Endothelial cell of umbilical vein (primary cell): ENCODE results near the gene REXO2. TPM values are rescaled to one million over a fixed set of nuclear protein-coding genes. Genes with fewer than 3 reads are reported as not detected.

Experiments used
- BruUV-seq: library from RNA; stranded (reverse); fragments of 400-500 nt; replicated peaks from 2 replicates; lab custom pipeline; 2021; lab: Mats Ljungman, UMichigan
- CTCF ChIA-PET: fragments of 300-600, 350-600 bp; sonication (Branson Sonifier 250); formaldehyde crosslinking; loops from one replicate; lab custom pipeline; 2021; ENCODE audit warnings: antibody characterized with exemption, inconsistent platforms; lab: Charles Lee
- POLR2A ChIA-PET: fragments of 300-600, 350-600 bp; sonication (Branson Sonifier 250); formaldehyde crosslinking; loops from one replicate; lab custom pipeline; 2021; ENCODE audit warnings: antibody characterized with exemption, inconsistent platforms; lab: Charles Lee
- DNase-seq: peaks from one replicate; pipeline ENCODE4 v3.0.0-alpha.2; 2011; ENCODE audit warnings: low read depth, low spot score
- FAIRE-seq: peaks from 2 replicates; lab custom pipeline; 2011; peaks lifted over from hg19 to GRCh38; lab: Jason Lieb, UNC
- H2AFZ ChIP-seq: 2 replicates; pipeline ENCODE4 v1.6.0; 2012; ENCODE audit warnings: low read depth, low read length, control low read depth, inconsistent platforms
- H3K27ac ChIP-seq: 2 replicates; pipeline ENCODE4 v1.5.1; 2011; ENCODE audit warnings: low read depth, mild to moderate bottlenecking, control low read depth, low read length, moderate library complexity; ENCODE audit not compliant: insufficient read depth
- H3K27me3 ChIP-seq, 2 experiments: 2 replicates each; pipeline versions ENCODE4 v1.6.0 to v1.6.1; 2011; ENCODE audit warnings: low read length in 2 of 2, mixed read lengths in 1 of 2; ENCODE audit not compliant: control insufficient read depth in 2 of 2, insufficient read depth in 2 of 2
- H3K36me3 ChIP-seq, 2 experiments: 2 replicates in 1 of 2; 3 replicates in 1 of 2; pipeline ENCODE4 v1.5.1; 2011; ENCODE audit warnings: low read length in 2 of 2, mild to moderate bottlenecking in 1 of 2, moderate library complexity in 1 of 2; ENCODE audit not compliant: control insufficient read depth in 2 of 2, insufficient read depth in 2 of 2; ENCODE audit errors: extremely low read depth in 1 of 2
- H3K4me1 ChIP-seq: 3 replicates; pipeline ENCODE4 v1.5.1; 2011; ENCODE audit warnings: mild to moderate bottlenecking, low read length; ENCODE audit not compliant: control insufficient read depth, insufficient read depth; ENCODE audit errors: extremely low read depth
- H3K4me2 ChIP-seq: 2 replicates; pipeline ENCODE4 v1.6.1; 2011; ENCODE audit warnings: low read length, control low read depth, mixed read lengths; ENCODE audit not compliant: insufficient read depth
- H3K4me3 ChIP-seq, 3 experiments: fragments of 200-600 bp in 1 of 3; sonication (generic), shearing (Covaris generic) in 1 of 3; replicated peaks in 1 of 3; 2 replicates each; pipeline ENCODE4 v1.5.1; 2011 to 2016; ENCODE audit warnings: control low read depth in 3 of 3, low read length in 3 of 3, mild to moderate bottlenecking in 2 of 3, inconsistent platforms in 1 of 3, low read depth in 1 of 3, moderate library complexity in 1 of 3; ENCODE audit not compliant: insufficient read depth in 1 of 3
- H3K79me2 ChIP-seq: 2 replicates; pipeline ENCODE4 v1.6.0; 2012; ENCODE audit warnings: low read length, inconsistent platforms; ENCODE audit not compliant: control insufficient read depth, insufficient read depth
- H3K9ac ChIP-seq: replicated peaks from 2 replicates; pipeline ENCODE3; 2011; ENCODE audit warnings: low read length, control low read depth; ENCODE audit not compliant: insufficient read depth; ENCODE audit errors: extremely low read depth
- H3K9me1 ChIP-seq: replicated peaks from 3 replicates; pipeline ENCODE4 v1.6.0; 2011; ENCODE audit warnings: mild to moderate bottlenecking, low read length; ENCODE audit not compliant: control insufficient read depth, insufficient read depth; ENCODE audit errors: extremely low read depth
- H3K9me3 ChIP-seq: replicated peaks from 2 replicates; pipeline ENCODE4 v1.5.1; 2012; ENCODE audit warnings: low read length, inconsistent platforms; ENCODE audit not compliant: control insufficient read depth, insufficient read depth
- H4K20me1 ChIP-seq: replicated peaks from 2 replicates; pipeline ENCODE3; 2011; ENCODE audit warnings: mild to moderate bottlenecking, low read length; ENCODE audit not compliant: control insufficient read depth, insufficient read depth; ENCODE audit errors: extremely low read depth
- EZH2 ChIP-seq: IDR thresholded peaks from 2 replicates; pipeline ENCODE4 v1.6.1; 2012; ENCODE audit warnings: borderline replicate concordance, low read depth, mild to moderate bottlenecking, moderate library complexity, low read length, inconsistent platforms; ENCODE audit not compliant: severe bottlenecking
- FOS ChIP-seq: IDR thresholded peaks from 2 replicates; pipeline ENCODE4 v1.6.1; 2011; ENCODE audit warnings: mild to moderate bottlenecking, low read length, moderate library complexity, borderline replicate concordance; ENCODE audit not compliant: insufficient read depth
- GATA2 ChIP-seq: IDR thresholded peaks from 2 replicates; pipeline ENCODE4 v1.7.0; 2011; ENCODE audit warnings: low read depth, mild to moderate bottlenecking, moderate library complexity, mixed read lengths, low read length; ENCODE audit not compliant: insufficient read length, insufficient read depth
- JUN ChIP-seq: IDR thresholded peaks from 2 replicates; pipeline ENCODE4 v1.6.1; 2011; ENCODE audit warnings: borderline replicate concordance, low read depth; ENCODE audit not compliant: insufficient read length, insufficient read depth
- MAX ChIP-seq: IDR thresholded peaks from 2 replicates; pipeline ENCODE4 v1.6.1; 2011; ENCODE audit not compliant: insufficient read depth, insufficient read length
- MYC ChIP-seq: IDR thresholded peaks from one replicate; pipeline ENCODE4 v1.6.1; 2011; ENCODE audit warnings: mild to moderate bottlenecking, low read depth, low read length
- POLR2A ChIP-seq: IDR thresholded peaks from 2 replicates; pipeline ENCODE4 v1.6.1; 2012; ENCODE audit warnings: low read depth, mild to moderate bottlenecking, control low read depth, low read length
- POLR2AphosphoS5 ChIP-seq: IDR thresholded peaks from 2 replicates; pipeline ENCODE4 v1.6.1; 2012; ENCODE audit warnings: low read depth, mild to moderate bottlenecking, control low read depth, low read length, moderate library complexity; ENCODE audit not compliant: insufficient read depth
- dilution Hi-C: fragments of 300-500 bp; cut with MboI; formaldehyde crosslinking; loops from one replicate; pipeline ENCODE4 v1.15.0; 2019; ENCODE audit warnings: low sequenced_read_pairs; ENCODE audit not compliant: extremely low pct_ligation_motif_present
- intact Hi-C: fragments of 100-400 bp; cut with micrococcal nuclease; formaldehyde crosslinking; loops from one replicate; pipeline ENCODE4 v1.10.0; 2022
- polyA plus RNA-seq, 4 experiments: library from polyadenylated mRNA; depleted of rRNA in 3 of 4; stranded (reverse) in 3 of 4; unstranded in 1 of 4; fragments of >200 nt; gene quantifications; 2 replicates each; pipeline versions ENCODE4 v1.2.1 to v1.2.3, GENCODE V29; 2011 to 2012; ENCODE audit warnings: missing spikeins in 1 of 4
- total RNA-seq: library from RNA; stranded (reverse); gene quantifications from 2 replicates; pipeline ENCODE4 v1.2.3, GENCODE V29; 2021
- TF ChIP-seq, protein P1 (sequence below), 2 donors: IDR thresholded peaks; 1 replicate in 1 of 2; 2 replicates in 1 of 2; pipeline ENCODE4 v1.5.1; 2011; ENCODE audit warnings: low read length in 2 of 2, mild to moderate bottlenecking in 2 of 2, moderate library complexity in 2 of 2, control low read depth in 1 of 2, inconsistent platforms in 1 of 2, low read depth in 1 of 2; ENCODE audit not compliant: insufficient read depth in 1 of 2; ENCODE audit errors: extremely low read depth in 1 of 2

REXO2 gene
- total and polyA plus RNA-seq, 2 donors (not counting 3 experiments of a cell fraction or from before 2014, with no cell fraction given), result 182 to 296 TPM

DNA sequence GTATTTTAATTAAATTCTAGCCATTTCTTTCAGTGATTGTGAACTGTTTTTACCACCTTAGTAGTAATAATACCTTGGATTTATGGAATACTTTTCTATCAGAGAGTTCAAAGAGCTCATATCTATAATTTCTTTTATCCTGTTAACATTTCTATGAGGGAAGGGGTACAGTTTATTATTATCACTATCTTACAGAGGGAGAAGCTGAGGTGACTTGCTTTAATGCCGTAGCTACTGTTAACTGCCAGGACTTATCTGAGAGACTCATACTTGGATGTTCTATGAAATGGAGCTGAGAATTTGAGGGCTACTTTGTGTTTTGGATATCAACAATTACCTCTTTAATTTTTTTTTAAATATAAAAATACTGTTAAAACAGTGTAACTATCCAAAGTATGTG is 3.3 kb downstream of the REXO2 start:
- BruUV-seq, result no TSS peak
- Histone ChIP-seq H3K9ac (no peak overlapping the region), H2AFZ (no peak overlapping the region), H3K79me2 (peaks cover 67% of the 10 kb centered on the region), H3K4me3 (no peak overlapping the region), H3K9me1 (no peaks in the 10 kb centered on the region), H3K27me3 (no peaks in the 10 kb centered on the region), H3K27ac (no peak overlapping the region), H4K20me1 (no peaks in the 10 kb centered on the region), H3K4me2 (no peak overlapping the region), H3K4me1 (peaks cover 23% of the 10 kb centered on the region), H3K9me3 (no peaks in the 10 kb centered on the region), H3K36me3 (peaks cover 2 to 12% of the 10 kb centered on the region in 2 experiments)
- no peak for FAIRE-seq
- dilution Hi-C loops (no loop called here), intact Hi-C loops (no loop called here)
- no peak for DNase-seq
- POLR2A ChIA-PET, result interaction anchor here (0.7 kb wide), 1 partner anchor 152 kb away, joined by 6 read pairs; no protein-coding TSS in a partner anchor
- CTCF ChIA-PET, result interaction anchor here (0.6 kb wide), 1 partner anchor 102 kb away, joined by 3 read pairs; no protein-coding TSS in a partner anchor
- TF ChIP-seq, protein P1, sequence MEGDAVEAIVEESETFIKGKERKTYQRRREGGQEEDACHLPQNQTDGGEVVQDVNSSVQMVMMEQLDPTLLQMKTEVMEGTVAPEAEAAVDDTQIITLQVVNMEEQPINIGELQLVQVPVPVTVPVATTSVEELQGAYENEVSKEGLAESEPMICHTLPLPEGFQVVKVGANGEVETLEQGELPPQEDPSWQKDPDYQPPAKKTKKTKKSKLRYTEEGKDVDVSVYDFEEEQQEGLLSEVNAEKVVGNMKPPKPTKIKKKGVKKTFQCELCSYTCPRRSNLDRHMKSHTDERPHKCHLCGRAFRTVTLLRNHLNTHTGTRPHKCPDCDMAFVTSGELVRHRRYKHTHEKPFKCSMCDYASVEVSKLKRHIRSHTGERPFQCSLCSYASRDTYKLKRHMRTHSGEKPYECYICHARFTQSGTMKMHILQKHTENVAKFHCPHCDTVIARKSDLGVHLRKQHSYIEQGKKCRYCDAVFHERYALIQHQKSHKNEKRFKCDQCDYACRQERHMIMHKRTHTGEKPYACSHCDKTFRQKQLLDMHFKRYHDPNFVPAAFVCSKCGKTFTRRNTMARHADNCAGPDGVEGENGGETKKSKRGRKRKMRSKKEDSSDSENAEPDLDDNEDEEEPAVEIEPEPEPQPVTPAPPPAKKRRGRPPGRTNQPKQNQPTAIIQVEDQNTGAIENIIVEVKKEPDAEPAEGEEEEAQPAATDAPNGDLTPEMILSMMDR (IDR thresholded peaks at IDR 0.05; ENCODE audit: extremely low read depth in 1 of 2, insufficient read depth in 1 of 2, low read depth in 1 of 2, low read length in 2 of 2), result no peak
- TF ChIP-seq EZH2 (no peak), JUN (no peak), POLR2A (no peak), POLR2AphosphoS5 (no peak), GATA2 (no peak), MAX (no peak), FOS (no peak), MYC (no peak)
